Keratinocyte (primary cell): ENCODE data around the gene F2. TPM values are rescaled to one million over a fixed set of nuclear protein-coding genes. Genes with fewer than 3 reads are reported as not detected.

Experiments used
- DNase-seq: peaks from one replicate; pipeline ENCODE4 v3.0.0-alpha.2; 2011; ENCODE audit warnings: low read depth, missing footprints, low spot score
- FAIRE-seq: peaks from 2 replicates; lab custom pipeline; 2011; peaks lifted over from hg19 to GRCh38; lab: Jason Lieb, UNC
- H2AFZ ChIP-seq: 2 replicates; pipeline ENCODE4 v1.6.0; 2012; ENCODE audit warnings: low read length, control low read depth, inconsistent platforms; ENCODE audit not compliant: control insufficient read depth
- H3K27ac ChIP-seq: 2 replicates; pipeline ENCODE4 v1.5.1; 2011; ENCODE audit warnings: low read length; ENCODE audit not compliant: control insufficient read depth, insufficient read depth
- H3K27me3 ChIP-seq: 3 replicates; pipeline ENCODE4 v1.6.0; 2011; ENCODE audit warnings: low read length; ENCODE audit not compliant: control insufficient read depth, insufficient read depth; ENCODE audit errors: extremely low read depth
- H3K36me3 ChIP-seq, 2 experiments: 2 replicates in 1 of 2; 3 replicates in 1 of 2; pipeline ENCODE4 v1.5.1; 2011; ENCODE audit warnings: low read length in 2 of 2, mild to moderate bottlenecking in 1 of 2; ENCODE audit not compliant: control insufficient read depth in 2 of 2, insufficient read depth in 2 of 2; ENCODE audit errors: extremely low read depth in 1 of 2
- H3K4me1 ChIP-seq: 3 replicates; pipeline ENCODE4 v1.5.1; 2011; ENCODE audit warnings: low read length; ENCODE audit not compliant: control insufficient read depth, insufficient read depth; ENCODE audit errors: extremely low read depth
- H3K4me2 ChIP-seq: 3 replicates; pipeline ENCODE4 v1.6.0; 2011; ENCODE audit warnings: low read depth, low read length; ENCODE audit not compliant: control insufficient read depth, insufficient read depth; ENCODE audit errors: extremely low read depth
- H3K4me3 ChIP-seq, 3 experiments: fragments of 200-600 bp in 1 of 3; sonication (generic) in 1 of 3; 2 replicates in 2 of 3; 3 replicates in 1 of 3; pipeline ENCODE4 v1.5.1; 2011 to 2016; ENCODE audit warnings: low read length in 3 of 3, mild to moderate bottlenecking in 3 of 3, control low read depth in 2 of 3, inconsistent platforms in 1 of 3, low read depth in 1 of 3, mixed read lengths in 1 of 3, mixed run types in 1 of 3, moderate library complexity in 1 of 3; ENCODE audit not compliant: control insufficient read depth in 2 of 3, insufficient read depth in 2 of 3; ENCODE audit errors: extremely low read depth in 1 of 3
- H3K79me2 ChIP-seq: 2 replicates; pipeline ENCODE4 v1.6.0; 2012; ENCODE audit warnings: low read length; ENCODE audit not compliant: control insufficient read depth, insufficient read depth
- H3K9ac ChIP-seq: 3 replicates; pipeline ENCODE4 v1.6.0; 2011; ENCODE audit warnings: low read length; ENCODE audit not compliant: control insufficient read depth, insufficient read depth; ENCODE audit errors: extremely low read depth
- H3K9me1 ChIP-seq: 3 replicates; pipeline ENCODE4 v1.6.0; 2011; ENCODE audit warnings: low read length; ENCODE audit not compliant: control insufficient read depth, insufficient read depth; ENCODE audit errors: extremely low read depth
- H3K9me3 ChIP-seq: 2 replicates; pipeline ENCODE4 v1.5.1; 2012; ENCODE audit warnings: low read depth, low read length; ENCODE audit not compliant: control insufficient read depth
- H4K20me1 ChIP-seq: 3 replicates; pipeline ENCODE4 v1.6.0; 2011; ENCODE audit warnings: low read length; ENCODE audit not compliant: control insufficient read depth, insufficient read depth; ENCODE audit errors: extremely low read depth
- EZH2 ChIP-seq: IDR thresholded peaks from one replicate; pipeline ENCODE4 v1.6.1; 2012; ENCODE audit warnings: inconsistent platforms, mild to moderate bottlenecking, low read length, moderate library complexity
- dilution Hi-C: fragments of 300-500 bp; cut with MboI; formaldehyde crosslinking; loops from one replicate; pipeline ENCODE4 v1.7.0; 2020; ENCODE audit warnings: low sequenced_read_pairs; ENCODE audit not compliant: extremely low pct_ligation_motif_present
- polyA plus RNA-seq, 5 experiments: library from polyadenylated mRNA; depleted of rRNA in 3 of 5; stranded (reverse) in 3 of 5; stranded (forward) in 1 of 5; unstranded in 1 of 5; fragments of >200 nt; gene quantifications; 1 replicate in 1 of 5; 2 replicates in 3 of 5; 3 replicates in 1 of 5; pipeline versions ENCODE4 v1.2.1 to v1.2.3, GENCODE V29; 2011 to 2012; ENCODE audit warnings: missing spikeins in 2 of 5, low read depth in 1 of 5, low replicate concordance in 1 of 5
- TF ChIP-seq, protein P1 (sequence below), 3 experiments: IDR thresholded peaks in 1 of 3; conservative IDR thresholded peaks in 1 of 3; optimal IDR thresholded peaks in 1 of 3; 2 replicates in 2 of 3; 3 replicates in 1 of 3; pipeline versions ENCODE3 to v1.5.1; 2011; ENCODE audit warnings: low read length in 3 of 3, mild to moderate bottlenecking in 3 of 3, moderate library complexity in 2 of 3, control low read depth in 1 of 3, inconsistent platforms in 1 of 3; ENCODE audit not compliant: insufficient read depth in 2 of 3; ENCODE audit errors: extremely low read depth in 1 of 3

F2 gene
- polyA plus RNA-seq, 1 donor (not counting 4 experiments of a cell fraction or from before 2014, with no cell fraction given): not detected

DNA sequence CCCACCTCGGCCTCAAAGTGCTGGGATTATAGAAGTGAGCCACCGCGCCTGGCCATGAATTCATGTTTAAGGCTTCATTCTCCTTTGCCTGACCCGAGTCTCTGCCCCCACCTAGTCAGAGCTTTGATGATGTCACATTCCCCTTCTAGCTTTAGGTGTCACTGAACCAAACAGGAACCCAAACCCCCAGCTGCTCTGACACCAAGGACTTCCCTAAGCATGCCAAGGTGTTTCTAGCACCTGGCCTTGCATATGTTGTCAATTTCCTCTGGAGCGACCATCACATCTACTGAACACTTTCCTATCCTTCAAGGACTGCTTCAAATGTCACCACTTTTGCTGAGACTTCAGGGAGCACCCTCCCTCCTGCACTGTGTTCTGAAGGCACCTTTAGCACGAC is 2.3 kb downstream of the F2 start:
- Histone ChIP-seq H3K36me3 (no peaks in the 10 kb centered on the region), H3K27ac (no peak overlapping the region), H4K20me1 (no peaks in the 10 kb centered on the region), H3K9me1 (no peaks in the 10 kb centered on the region), H3K9ac (no peak overlapping the region), H2AFZ (no peak overlapping the region), H3K4me3 (no peak overlapping the region), H3K4me2 (no peak overlapping the region), H3K27me3 (no peaks in the 10 kb centered on the region), H3K79me2 (no peaks in the 10 kb centered on the region), H3K4me1 (peaks cover 4% of the 10 kb centered on the region), H3K9me3 (no peaks in the 10 kb centered on the region)
- no peak for DNase-seq
- dilution Hi-C loops: no loop called here
- TF ChIP-seq, protein P1, sequence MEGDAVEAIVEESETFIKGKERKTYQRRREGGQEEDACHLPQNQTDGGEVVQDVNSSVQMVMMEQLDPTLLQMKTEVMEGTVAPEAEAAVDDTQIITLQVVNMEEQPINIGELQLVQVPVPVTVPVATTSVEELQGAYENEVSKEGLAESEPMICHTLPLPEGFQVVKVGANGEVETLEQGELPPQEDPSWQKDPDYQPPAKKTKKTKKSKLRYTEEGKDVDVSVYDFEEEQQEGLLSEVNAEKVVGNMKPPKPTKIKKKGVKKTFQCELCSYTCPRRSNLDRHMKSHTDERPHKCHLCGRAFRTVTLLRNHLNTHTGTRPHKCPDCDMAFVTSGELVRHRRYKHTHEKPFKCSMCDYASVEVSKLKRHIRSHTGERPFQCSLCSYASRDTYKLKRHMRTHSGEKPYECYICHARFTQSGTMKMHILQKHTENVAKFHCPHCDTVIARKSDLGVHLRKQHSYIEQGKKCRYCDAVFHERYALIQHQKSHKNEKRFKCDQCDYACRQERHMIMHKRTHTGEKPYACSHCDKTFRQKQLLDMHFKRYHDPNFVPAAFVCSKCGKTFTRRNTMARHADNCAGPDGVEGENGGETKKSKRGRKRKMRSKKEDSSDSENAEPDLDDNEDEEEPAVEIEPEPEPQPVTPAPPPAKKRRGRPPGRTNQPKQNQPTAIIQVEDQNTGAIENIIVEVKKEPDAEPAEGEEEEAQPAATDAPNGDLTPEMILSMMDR (optimal IDR thresholded peaks at IDR 0.05 in 1 of 3, IDR thresholded peaks at IDR 0.05 in 1 of 3, conservative IDR thresholded peaks at IDR 0.05 in 1 of 3; ENCODE audit: extremely low read depth in 1 of 3, insufficient read depth in 2 of 3, low read length in 3 of 3): no peak
- TF ChIP-seq EZH2: no peak
- FAIRE-seq: no peak

DNA sequence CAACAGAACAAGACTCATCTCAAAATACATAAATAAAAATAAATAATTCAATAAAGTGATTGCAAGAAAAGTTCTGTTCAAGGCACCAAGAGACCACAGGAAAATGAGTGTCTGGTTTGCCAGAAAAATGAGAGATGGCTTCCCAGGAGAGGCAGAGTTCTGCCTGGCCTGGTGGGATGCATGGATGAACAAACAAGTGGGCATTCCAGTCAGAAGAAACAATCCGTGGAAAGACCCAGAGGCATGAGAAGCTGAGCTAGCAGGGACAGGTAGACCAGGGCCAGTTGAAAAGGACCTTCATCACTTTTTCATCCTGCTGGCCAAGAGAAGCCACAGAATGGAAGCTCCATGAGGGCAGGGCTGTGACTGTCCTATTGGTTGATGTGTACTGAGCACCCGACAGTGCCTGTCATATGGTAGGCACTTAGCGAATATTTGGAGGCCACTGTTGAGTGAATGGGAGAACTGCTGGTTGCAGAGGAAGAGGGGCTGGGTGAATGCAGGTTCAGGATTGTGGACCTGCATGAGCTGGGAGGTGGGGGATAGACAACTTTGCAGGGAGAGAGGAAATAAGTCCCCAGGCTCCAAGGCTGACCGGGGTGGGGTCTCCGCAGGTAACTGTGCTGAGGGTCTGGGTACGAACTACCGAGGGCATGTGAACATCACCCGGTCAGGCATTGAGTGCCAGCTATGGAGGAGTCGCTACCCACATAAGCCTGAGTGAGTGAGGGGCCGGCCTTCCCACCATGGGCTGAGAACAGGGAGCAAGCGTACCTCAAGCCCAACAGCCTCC is 3.7 kb downstream of the F2 start:
- dilution Hi-C loops: no loop called here
- no peak for FAIRE-seq
- no peak overlapping the region for H3K4me3 ChIP-seq

More for the DNA sequence above, 3.7 kb downstream of the F2 start:
- no peaks in the 10 kb centered on the region for H3K9me1 ChIP-seq
- no peak overlapping the region for H3K27ac ChIP-seq
- no peaks in the 10 kb centered on the region for H3K9me3 ChIP-seq
- no peak for DNase-seq
- no peak overlapping the region for H2AFZ ChIP-seq
- no peaks in the 10 kb centered on the region for H4K20me1 ChIP-seq
- no peaks in the 10 kb centered on the region for H3K27me3 ChIP-seq
- peaks cover 4% of the 10 kb centered on the region for H3K4me1 ChIP-seq
- no peak overlapping the region for H3K9ac ChIP-seq
- H3K79me2 ChIP-seq: no peaks in the 10 kb centered on the region
- no peaks in the 10 kb centered on the region for H3K36me3 ChIP-seq
- TF ChIP-seq, protein P1 (optimal IDR thresholded peaks at IDR 0.05 in 1 of 3, IDR thresholded peaks at IDR 0.05 in 1 of 3, conservative IDR thresholded peaks at IDR 0.05 in 1 of 3; ENCODE audit: extremely low read depth in 1 of 3, insufficient read depth in 2 of 3, low read length in 3 of 3): no peak
- no peak for TF ChIP-seq EZH2
- no peak overlapping the region for H3K4me2 ChIP-seq
